Progenitor cell of endocrine pancreas (in vitro differentiated cells): ENCODE results near the gene NLK. TPM values are rescaled to one million over a fixed set of nuclear protein-coding genes. Genes with fewer than 3 reads are reported as not detected.

Experiments used
- DNase-seq: peaks from one replicate; pipeline ENCODE4 v3.0.0; 2021; ENCODE audit warnings: low spot score; ENCODE audit not compliant: unreplicated experiment
- H3K27ac Mint-ChIP-seq: 2 replicates; pipeline ENCODE4 v1.8.0; 2021; ENCODE audit warnings: mild to moderate bottlenecking, moderate library complexity, mixed read lengths
- H3K27me3 Mint-ChIP-seq: 2 replicates; pipeline ENCODE4 v1.8.0; 2021; ENCODE audit warnings: mixed read lengths
- H3K36me3 Mint-ChIP-seq: 2 replicates; pipeline ENCODE4 v1.8.0; 2022; ENCODE audit warnings: mixed read lengths; ENCODE audit not compliant: insufficient read depth
- H3K4me1 Mint-ChIP-seq: 2 replicates; pipeline ENCODE4 v1.8.0; 2021; ENCODE audit warnings: low read depth, mixed read lengths
- H3K4me3 Mint-ChIP-seq: 2 replicates; pipeline ENCODE4 v1.8.0; 2021; ENCODE audit warnings: low read depth, mild to moderate bottlenecking, moderate library complexity, mixed read lengths
- H3K9me3 Mint-ChIP-seq: 2 replicates; pipeline ENCODE4 v1.8.0; 2021; ENCODE audit warnings: low read depth, mixed read lengths
- CTCF ChIP-seq: fragments of 200-600 bp; sonication (generic); IDR thresholded peaks from one replicate; pipeline ENCODE4 v1.5.0; 2021; ENCODE audit warnings: antibody characterized with exemption, mild to moderate bottlenecking; ENCODE audit not compliant: unreplicated experiment
- total RNA-seq: library from RNA; stranded (reverse); gene quantifications from 2 replicates; pipeline ENCODE4 v1.2.1, GENCODE V29; 2021

Gene NLK
- total RNA-seq, 1 donor from 2014 or later = 38.9 TPM

- no peaks in the 10 kb centered on the region for H3K27me3 Mint-ChIP-seq
- H3K4me3 Mint-ChIP-seq = no peak overlapping the region
- TF ChIP-seq CTCF = no peak
- peaks cover 36% of the 10 kb centered on the region for H3K4me1 Mint-ChIP-seq
- H3K36me3 Mint-ChIP-seq = no peaks in the 10 kb centered on the region
- no peaks in the 10 kb centered on the region for H3K9me3 Mint-ChIP-seq
- no peak for DNase-seq
- no peak overlapping the region for H3K27ac Mint-ChIP-seq
Measured at GRCh38 chr17:28057731-28058246, 15.3 kb downstream of the NLK start.

- Mint-ChIP-seq H3K4me3 (no peak overlapping the region), H3K4me1 (peaks cover 22% of the 10 kb centered on the region), H3K9me3 (no peaks in the 10 kb centered on the region), H3K36me3 (no peaks in the 10 kb centered on the region), H3K27me3 (no peaks in the 10 kb centered on the region), H3K27ac (no peak overlapping the region)
- DNase-seq = no peak
- no peak for TF ChIP-seq CTCF
Measured at GRCh38 chr17:28059675-28060074, 17.2 kb downstream of the NLK start.

GRCh38 chr17:28065706-28066105 lies 23.2 kb downstream of the NLK start:
- no peak overlapping the region for H3K4me3 Mint-ChIP-seq
- peaks cover under 1% of the 10 kb centered on the region for H3K9me3 Mint-ChIP-seq
- no peaks in the 10 kb centered on the region for H3K4me1 Mint-ChIP-seq
- H3K27me3 Mint-ChIP-seq = no peaks in the 10 kb centered on the region
- TF ChIP-seq CTCF = no peak
- no peak for DNase-seq
- peak overlapping the region; percentile 8 for H3K27ac Mint-ChIP-seq
- peaks cover 8% of the 10 kb centered on the region for H3K36me3 Mint-ChIP-seq

GRCh38 chr17:28069061-28069460 lies 26.6 kb downstream of the NLK start:
- no peak for TF ChIP-seq CTCF
- no peak overlapping the region for H3K4me3 Mint-ChIP-seq
- peaks cover 3% of the 10 kb centered on the region for H3K4me1 Mint-ChIP-seq
- no peaks in the 10 kb centered on the region for H3K27me3 Mint-ChIP-seq
- H3K36me3 Mint-ChIP-seq = peaks cover 29% of the 10 kb centered on the region
- no peak for DNase-seq
- H3K27ac Mint-ChIP-seq = no peak overlapping the region
- H3K9me3 Mint-ChIP-seq = peaks cover 15% of the 10 kb centered on the region

- DNase-seq = no peak
- Mint-ChIP-seq H3K4me1 (peaks cover 17% of the 10 kb centered on the region), H3K27ac (no peak overlapping the region), H3K4me3 (no peak overlapping the region), H3K9me3 (peaks cover 15% of the 10 kb centered on the region), H3K36me3 (peaks cover 29% of the 10 kb centered on the region), H3K27me3 (no peaks in the 10 kb centered on the region)
- no peak for TF ChIP-seq CTCF
Measured at GRCh38 chr17:28071179-28071578, 28.7 kb downstream of the NLK start.
